Measurements from ENCODE around the gene TTC9B. TPM values are rescaled to one million over a fixed set of nuclear protein-coding genes. Genes with fewer than 3 reads are reported as not detected.
"Not testable (repeated sequence)": the region's sequence is repeated elsewhere in the genome, so short reads cannot be mapped to it uniquely, and the experiment has no call there.

Gene TTC9B
- total and polyA plus RNA-seq, 2 of the 8 experiments (the other 6 are each of a cell fraction or from before 2014, with no cell fraction given) = 0.26 TPM; not detected in 1

GRCh38 chr19:40170303-40170989, 47.7 kb downstream of the TTC9B start:
- H2BK120ac ChIP-seq (replicated peaks; ENCODE audit: low read depth, low read length); H2BK12ac ChIP-seq (ENCODE audit: low read depth, low read length); H3K14ac ChIP-seq (ENCODE audit: insufficient read length); H3K23me2 ChIP-seq (ENCODE audit: low read depth, low read length); H2AFZ ChIP-seq (ENCODE audit: low read length); H4K8ac ChIP-seq (ENCODE audit: extremely low read depth, insufficient read depth, low read length); H3K9me3 ChIP-seq (ENCODE audit: insufficient read depth in 2 of 2, low read depth in 1 of 2, low read length in 1 of 2); H3K4me2 ChIP-seq (ENCODE audit: insufficient read depth in 1 of 2, low read depth in 2 of 2, low read length in 2 of 2); H3K4ac ChIP-seq (replicated peaks; ENCODE audit: insufficient read length, low read depth, low read length); H4K20me1 ChIP-seq (replicated peaks in 1 of 2; ENCODE audit: control insufficient read depth in 1 of 2, insufficient read depth in 2 of 2, low read length in 2 of 2); H2BK20ac ChIP-seq (ENCODE audit: low read length); H2BK15ac ChIP-seq (ENCODE audit: low read length); H4K5ac ChIP-seq (ENCODE audit: insufficient read length, low read depth, low read length); H3K56ac ChIP-seq (replicated peaks; ENCODE audit: insufficient read length, low read depth, low read length); H2AK5ac ChIP-seq (ENCODE audit: low read depth, low read length); DNase-seq (ENCODE audit: low read depth in 1 of 2, low spot score in 2 of 2); H3K79me2 ChIP-seq (ENCODE audit: control insufficient read depth in 1 of 2, insufficient read depth in 2 of 2, low read length in 2 of 2); H3K23ac ChIP-seq (ENCODE audit: insufficient read length); H3K27me3 ChIP-seq (replicated peaks in 1 of 4; ENCODE audit: control insufficient read depth in 3 of 4, extremely low read depth in 1 of 4, insufficient read depth in 3 of 4, low read length in 3 of 4); H2BK5ac ChIP-seq (ENCODE audit: low read depth, low read length); H3K27ac ChIP-seq (ENCODE audit: low read depth, low read length); H3K4me3 ChIP-seq (ENCODE audit: extremely low read depth in 1 of 4, insufficient read depth in 2 of 4, low read depth in 3 of 4, low read length in 4 of 4); H3K79me1 ChIP-seq (ENCODE audit: low read depth, low read length); H3K36me3 ChIP-seq (ENCODE audit: control insufficient read depth in 2 of 4, insufficient read depth in 4 of 4, low read length in 3 of 4); H4K91ac ChIP-seq (replicated peaks; ENCODE audit: insufficient read length, low read length); H3K9ac ChIP-seq (replicated peaks in 1 of 4; ENCODE audit: extremely low read depth in 1 of 4, low read depth in 3 of 4, low read length in 3 of 4); H3K4me1 ChIP-seq (replicated peaks in 1 of 4; ENCODE audit: control insufficient read depth in 3 of 4, insufficient read depth in 4 of 4, low read length in 3 of 4); H3K18ac ChIP-seq (ENCODE audit: extremely low read depth, low read length); FAIRE-seq: not testable (repeated sequence)
- POLR2A ChIA-PET (ENCODE audit: partially characterized antibody) = interaction anchor here (0.6 kb wide), 1 partner anchor 26 kb away, joined by 3 read pairs; no protein-coding TSS in a partner anchor
- WGBS, 2 experiments (ENCODE audit: extremely low coverage in 1 of 2, insufficient coverage in 1 of 2, insufficient read length in 1 of 2, insufficient replicate concordance in 2 of 2, low coverage in 1 of 2, low lambda C conversion rate in 2 of 2, missing lambda C conversion rate in 1 of 2) = 88% methylated on average over 33 of the region's 39 CpGs; no CpG with 5 or more reads in 1 of the 2 experiments
- CTCF ChIA-PET (ENCODE audit: partially characterized antibody) = interaction anchor here (1.4 kb wide), 1 partner anchor 18 kb away, joined by 3 read pairs; no protein-coding TSS in a partner anchor

Measured in H1 (cell line).